H9 (cell line): ENCODE results near the gene LAGE3. TPM values are rescaled to one million over a fixed set of nuclear protein-coding genes. Genes with fewer than 3 reads are reported as not detected.

Experiments used
- DNase-seq: peaks from one replicate; pipeline ENCODE4 v3.0.0-alpha.2; 2017
- H2AFZ ChIP-seq: one replicate; pipeline ENCODE4 v1.6.1; 2013; ENCODE audit warnings: mild to moderate bottlenecking, low read length, control low read depth, moderate library complexity
- H2AK5ac ChIP-seq: 2 replicates; pipeline ENCODE4 v1.6.1; 2013; ENCODE audit warnings: low read length, control low read depth, mixed read lengths; ENCODE audit not compliant: insufficient read length
- H2BK120ac ChIP-seq: one replicate; pipeline ENCODE4 v1.6.1; 2013; ENCODE audit warnings: low read depth, mild to moderate bottlenecking, low read length, control low read depth, inconsistent platforms; ENCODE audit not compliant: poor library complexity, severe bottlenecking
- H2BK12ac ChIP-seq: 2 replicates; pipeline ENCODE4 v1.6.1; 2013; ENCODE audit warnings: low read length, control low read depth, mixed read lengths, low read depth; ENCODE audit not compliant: insufficient read length
- H2BK15ac ChIP-seq: 2 replicates; pipeline ENCODE4 v1.6.1; 2013; ENCODE audit warnings: low read depth, low read length, control low read depth
- H2BK20ac ChIP-seq: one replicate; pipeline ENCODE4 v1.6.1; 2013; ENCODE audit warnings: low read depth, mild to moderate bottlenecking, low read length, control low read depth, inconsistent platforms; ENCODE audit not compliant: poor library complexity, severe bottlenecking
- H2BK5ac ChIP-seq: 2 replicates; pipeline ENCODE4 v1.6.1; 2013; ENCODE audit warnings: low read length, control low read depth, mixed read lengths; ENCODE audit not compliant: insufficient read length
- H3K14ac ChIP-seq: 2 replicates; pipeline ENCODE4 v1.6.1; 2013; ENCODE audit warnings: low read length, control low read depth; ENCODE audit not compliant: insufficient read depth
- H3K18ac ChIP-seq: 2 replicates; pipeline ENCODE4 v1.6.1; 2013; ENCODE audit warnings: low read depth, mild to moderate bottlenecking, mixed read lengths, low read length, control low read depth; ENCODE audit not compliant: insufficient read length
- H3K23ac ChIP-seq: 2 replicates; pipeline ENCODE4 v1.6.1; 2013; ENCODE audit warnings: low read length, control low read depth, mixed read lengths, low read depth; ENCODE audit not compliant: insufficient read length
- H3K23me2 ChIP-seq: 2 replicates; pipeline ENCODE4 v1.6.1; 2013; ENCODE audit warnings: low read depth, mild to moderate bottlenecking, mixed read lengths, low read length, control low read depth; ENCODE audit not compliant: insufficient read length, poor library complexity, severe bottlenecking
- H3K27ac ChIP-seq: 2 replicates; pipeline ENCODE4 v1.5.1; 2013; ENCODE audit warnings: low read length, control low read depth, mixed read lengths, low read depth; ENCODE audit not compliant: insufficient read length
- H3K27me3 ChIP-seq: 2 replicates; pipeline ENCODE4 v1.6.1; 2013; ENCODE audit warnings: low read length, control low read depth, inconsistent platforms; ENCODE audit not compliant: insufficient read depth
- H3K4ac ChIP-seq: 2 replicates; pipeline ENCODE4 v1.6.1; 2013; ENCODE audit warnings: low read depth, mild to moderate bottlenecking, control low read depth, inconsistent platforms, low read length, moderate library complexity
- H3K4me1 ChIP-seq: 2 replicates; pipeline ENCODE4 v1.6.1; 2013; ENCODE audit warnings: low read length, control low read depth, inconsistent platforms; ENCODE audit not compliant: insufficient read depth
- H3K4me2 ChIP-seq: 2 replicates; pipeline ENCODE4 v1.6.1; 2013; ENCODE audit warnings: low read length, control low read depth, mixed read lengths; ENCODE audit not compliant: insufficient read length, insufficient read depth
- H3K56ac ChIP-seq: 2 replicates; pipeline ENCODE4 v1.6.1; 2013; ENCODE audit warnings: low read depth, mild to moderate bottlenecking, mixed read lengths, low read length, control low read depth; ENCODE audit not compliant: insufficient read length
- H3K79me1 ChIP-seq: 2 replicates; pipeline ENCODE4 v1.6.1; 2013; ENCODE audit warnings: low read depth, mild to moderate bottlenecking, moderate library complexity, low read length, control low read depth, inconsistent platforms; ENCODE audit not compliant: insufficient read depth, poor library complexity, severe bottlenecking
- H3K79me2 ChIP-seq: 2 replicates; pipeline ENCODE4 v1.6.1; 2013; ENCODE audit warnings: low read length, control low read depth, inconsistent platforms; ENCODE audit not compliant: insufficient read depth
- H3K9ac ChIP-seq: 2 replicates; pipeline ENCODE4 v1.6.1; 2013; ENCODE audit warnings: low read length, control low read depth, mixed read lengths; ENCODE audit not compliant: insufficient read length; ENCODE audit errors: extremely low read depth
- H3K9me3 ChIP-seq: one replicate; pipeline ENCODE4 v1.6.1; 2013; ENCODE audit warnings: low read depth, low read length, inconsistent platforms; ENCODE audit not compliant: control insufficient read depth
- H3T11ph ChIP-seq: one replicate; pipeline ENCODE4 v1.6.1; 2013; ENCODE audit warnings: mild to moderate bottlenecking, low read length, control low read depth, inconsistent platforms
- H4K20me1 ChIP-seq: one replicate; pipeline ENCODE4 v1.6.1; 2013; ENCODE audit not compliant: control insufficient read depth, insufficient read length, insufficient read depth
- H4K5ac ChIP-seq: 2 replicates; pipeline ENCODE4 v1.6.1; 2013; ENCODE audit warnings: low read depth, mild to moderate bottlenecking, mixed read lengths, low read length, control low read depth; ENCODE audit not compliant: insufficient read length
- H4K8ac ChIP-seq: replicated peaks from 2 replicates; pipeline ENCODE4 v1.6.1; 2013; ENCODE audit warnings: low read length, control low read depth, mixed read lengths, low read depth; ENCODE audit not compliant: insufficient read length
- H4K91ac ChIP-seq: 2 replicates; pipeline ENCODE4 v1.6.1; 2013; ENCODE audit warnings: low read depth, mild to moderate bottlenecking, moderate library complexity, mixed read lengths, low read length, control low read depth; ENCODE audit not compliant: insufficient read length
- H3K27ac Mint-ChIP-seq, 3 experiments: 2 replicates in 2 of 3; 3 replicates in 1 of 3; pipeline ENCODE4 v1.8.0; 2020 to 2021; ENCODE audit warnings: mixed read lengths in 3 of 3, mild to moderate bottlenecking in 1 of 3, moderate library complexity in 1 of 3
- H3K27me3 Mint-ChIP-seq: 2 replicates; pipeline ENCODE4 v1.8.0; 2021; ENCODE audit warnings: low read depth, mild to moderate bottlenecking, moderate library complexity, mixed read lengths
- H3K36me3 Mint-ChIP-seq, 3 experiments: 2 replicates in 2 of 3; 3 replicates in 1 of 3; pipeline ENCODE4 v1.8.0; 2020 to 2021; ENCODE audit warnings: low read depth in 3 of 3, mixed read lengths in 3 of 3; ENCODE audit not compliant: insufficient read depth in 1 of 3
- H3K4me1 Mint-ChIP-seq, 2 experiments: 2 replicates each; pipeline ENCODE4 v1.8.0; 2020; ENCODE audit warnings: mixed read lengths in 2 of 2
- H3K4me3 Mint-ChIP-seq, 2 experiments: 2 replicates in 1 of 2; 3 replicates in 1 of 2; pipeline ENCODE4 v1.8.0; 2020 to 2021; ENCODE audit warnings: mild to moderate bottlenecking in 2 of 2, mixed read lengths in 2 of 2, moderate library complexity in 1 of 2
- H3K9me3 Mint-ChIP-seq, 2 experiments: 2 replicates in 1 of 2; 3 replicates in 1 of 2; pipeline ENCODE4 v1.8.0; 2020; ENCODE audit warnings: mild to moderate bottlenecking in 2 of 2, mixed read lengths in 2 of 2, moderate library complexity in 1 of 2
- WGBS: extraction: QIAGEN DNeasy Blood & Tissue Kit; methylation state at CpG from one replicate; pipeline ENCODE4 v1.1.7; 2013; ENCODE audit warnings: missing lambda C conversion rate, low lambda C conversion rate, mixed read lengths; ENCODE audit not compliant: insufficient read length; ENCODE audit errors: extremely low coverage; 5-methylcytosine and 5-hydroxymethylcytosine counted together
- total RNA-seq: library from RNA; stranded (reverse); gene quantifications from 2 replicates; pipeline ENCODE4 v1.2.1, GENCODE V29; 2021
- TF ChIP-seq, protein P1 (sequence below): fragments of 200-600 bp; sonication (generic); conservative IDR thresholded peaks from 3 replicates; pipeline ENCODE4 v1.8.0; 2021; ENCODE audit warnings: antibody characterized with exemption, mild to moderate bottlenecking

LAGE3 gene
- total RNA-seq, 1 experiment from 2014 or later = 32.5 TPM

DNA sequence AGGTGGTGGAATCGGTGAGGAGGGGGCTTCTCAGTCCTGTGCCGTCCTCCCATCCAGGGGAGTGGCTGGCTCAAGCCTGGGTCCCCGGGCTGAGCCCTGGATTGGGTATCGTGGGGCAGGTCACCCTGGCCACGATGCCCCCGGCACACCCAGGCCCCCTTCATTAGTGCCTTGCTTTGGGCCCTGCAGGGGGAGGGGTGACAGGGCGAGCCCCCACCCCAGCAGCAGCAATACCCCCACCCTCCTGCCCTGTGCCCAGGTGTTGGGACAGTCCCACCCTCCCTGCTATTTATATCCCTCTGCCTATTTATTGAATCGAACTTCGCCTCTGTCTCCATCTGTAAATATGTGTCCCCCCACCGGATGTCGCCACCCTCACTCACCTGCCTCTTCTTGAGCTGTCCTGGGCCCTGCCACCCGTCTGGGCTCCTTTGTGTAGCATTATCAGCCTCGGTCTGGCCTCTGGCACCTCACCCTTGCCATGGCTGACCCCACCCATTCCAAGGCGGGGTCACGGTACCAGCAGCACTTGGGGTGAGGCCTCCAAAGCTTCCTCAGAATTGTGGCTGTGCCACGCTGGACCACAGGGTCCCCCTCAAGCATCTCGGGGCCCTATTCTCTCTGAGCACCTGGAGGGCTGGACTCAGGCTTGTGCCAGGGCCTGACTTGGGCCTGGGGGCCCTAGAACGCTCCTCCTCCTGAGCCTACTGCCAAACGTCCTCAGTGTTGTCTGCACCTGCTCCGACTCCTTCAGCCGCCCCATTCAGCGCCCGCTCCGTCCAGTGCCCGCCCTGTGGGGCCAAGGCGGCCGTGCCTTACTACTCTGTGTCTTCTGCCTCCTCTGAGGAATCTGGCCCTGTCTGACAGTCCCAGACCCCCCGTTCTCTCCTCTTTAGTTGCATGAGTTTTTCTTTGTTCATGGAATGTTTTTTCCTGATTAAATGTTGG is 6.1 kb downstream of the LAGE3 start:
- no peaks in the 10 kb centered on the region for H3K79me2 ChIP-seq
- H2BK5ac ChIP-seq = no peak overlapping the region
- no peak overlapping the region for H3K9ac ChIP-seq
- H3K9me3 Mint-ChIP-seq = peaks cover 67 to 91% of the 10 kb centered on the region in 2 experiments
- peaks cover 24 to 64% (median 63%) of the 10 kb centered on the region in 3 experiments for H3K36me3 Mint-ChIP-seq
- no peak overlapping the region for H4K91ac ChIP-seq
- no peak overlapping the region for H3K18ac ChIP-seq
- TF ChIP-seq, protein P1, sequence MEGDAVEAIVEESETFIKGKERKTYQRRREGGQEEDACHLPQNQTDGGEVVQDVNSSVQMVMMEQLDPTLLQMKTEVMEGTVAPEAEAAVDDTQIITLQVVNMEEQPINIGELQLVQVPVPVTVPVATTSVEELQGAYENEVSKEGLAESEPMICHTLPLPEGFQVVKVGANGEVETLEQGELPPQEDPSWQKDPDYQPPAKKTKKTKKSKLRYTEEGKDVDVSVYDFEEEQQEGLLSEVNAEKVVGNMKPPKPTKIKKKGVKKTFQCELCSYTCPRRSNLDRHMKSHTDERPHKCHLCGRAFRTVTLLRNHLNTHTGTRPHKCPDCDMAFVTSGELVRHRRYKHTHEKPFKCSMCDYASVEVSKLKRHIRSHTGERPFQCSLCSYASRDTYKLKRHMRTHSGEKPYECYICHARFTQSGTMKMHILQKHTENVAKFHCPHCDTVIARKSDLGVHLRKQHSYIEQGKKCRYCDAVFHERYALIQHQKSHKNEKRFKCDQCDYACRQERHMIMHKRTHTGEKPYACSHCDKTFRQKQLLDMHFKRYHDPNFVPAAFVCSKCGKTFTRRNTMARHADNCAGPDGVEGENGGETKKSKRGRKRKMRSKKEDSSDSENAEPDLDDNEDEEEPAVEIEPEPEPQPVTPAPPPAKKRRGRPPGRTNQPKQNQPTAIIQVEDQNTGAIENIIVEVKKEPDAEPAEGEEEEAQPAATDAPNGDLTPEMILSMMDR = no peak
- H3K9me3 ChIP-seq = peaks cover 28% of the 10 kb centered on the region
- no peak overlapping the region for H2AK5ac ChIP-seq
- no peak overlapping the region for H3K27ac Mint-ChIP-seq
- H3K56ac ChIP-seq = no peak overlapping the region
- no peak overlapping the region for H4K8ac ChIP-seq
- no peak overlapping the region for H2BK20ac ChIP-seq
- H3K14ac ChIP-seq = no peak overlapping the region
- H3K79me1 ChIP-seq = no peaks in the 10 kb centered on the region
- no peak overlapping the region for H3K27ac ChIP-seq
- H3K27me3 ChIP-seq = no peaks in the 10 kb centered on the region
- H3K4me3 Mint-ChIP-seq = no peak overlapping the region
- no peak overlapping the region for H4K5ac ChIP-seq
- no peaks in the 10 kb centered on the region for H3K4me1 Mint-ChIP-seq
- no peaks in the 10 kb centered on the region for H3K23me2 ChIP-seq
- H3K27me3 Mint-ChIP-seq = peaks cover 5% of the 10 kb centered on the region
- H2BK120ac ChIP-seq = no peak overlapping the region
- no peak overlapping the region for H2AFZ ChIP-seq
- no peak overlapping the region for H3K4ac ChIP-seq
- H2BK15ac ChIP-seq = no peak overlapping the region
- H3T11ph ChIP-seq = no peak overlapping the region
- H3K23ac ChIP-seq = no peak overlapping the region
- no CpG with 5 or more reads among the region's 28 CpGs for WGBS
- H2BK12ac ChIP-seq = no peak overlapping the region
- no peaks in the 10 kb centered on the region for H4K20me1 ChIP-seq
- H3K4me2 ChIP-seq = no peak overlapping the region
- DNase-seq = no peak
- no peaks in the 10 kb centered on the region for H3K4me1 ChIP-seq
